MCF 10A (cell line): Measurements from ENCODE around the gene ALOX5. TPM values are rescaled to one million over a fixed set of nuclear protein-coding genes. Genes with fewer than 3 reads are reported as not detected.

ENCODE experiments used
- BruUV-seq: library from RNA; stranded (reverse); fragments of 400-500 nt; replicated peaks from 2 replicates; lab custom pipeline; 2021; lab: Mats Ljungman, UMichigan
- CTCF ChIA-PET: fragments of 300-600 bp; sonication (Branson Sonifier 250); formaldehyde crosslinking; extraction: SDS; loops from one replicate; lab custom pipeline; 2021; ENCODE audit warnings: antibody characterized with exemption, inconsistent platforms; lab: Yijun Ruan, JAX
- POLR2A ChIA-PET: fragments of 300-600, 350-650 bp; sonication (Branson Sonifier 250); formaldehyde crosslinking; extraction: SDS; loops from one replicate; lab custom pipeline; 2020; ENCODE audit warnings: antibody characterized with exemption, inconsistent platforms; lab: Yijun Ruan, JAX
- DNase-seq: peaks from one replicate; pipeline ENCODE4 v3.0.0-alpha.2; 2018; ENCODE audit not compliant: unreplicated experiment
- H3K27ac Mint-ChIP-seq: one replicate; pipeline ENCODE4 v1.8.0; 2022; ENCODE audit warnings: mild to moderate bottlenecking, low read depth, mixed read lengths; ENCODE audit not compliant: unreplicated experiment
- H3K27me3 Mint-ChIP-seq: one replicate; pipeline ENCODE4 v1.8.0; 2022; ENCODE audit warnings: mixed read lengths; ENCODE audit not compliant: insufficient read depth, unreplicated experiment
- H3K36me3 Mint-ChIP-seq: one replicate; pipeline ENCODE4 v1.8.0; 2022; ENCODE audit warnings: mild to moderate bottlenecking, moderate library complexity, mixed read lengths; ENCODE audit not compliant: insufficient read depth, unreplicated experiment
- H3K4me1 Mint-ChIP-seq: one replicate; pipeline ENCODE4 v1.8.0; 2022; ENCODE audit warnings: mixed read lengths; ENCODE audit not compliant: insufficient read depth, unreplicated experiment
- H3K4me3 Mint-ChIP-seq: one replicate; pipeline ENCODE4 v1.8.0; 2022; ENCODE audit warnings: mild to moderate bottlenecking, moderate library complexity, mixed read lengths; ENCODE audit not compliant: unreplicated experiment
- H3K9me3 Mint-ChIP-seq: one replicate; pipeline ENCODE4 v1.8.0; 2022; ENCODE audit warnings: mixed read lengths; ENCODE audit not compliant: unreplicated experiment
- intact Hi-C: fragments of 100-400 bp; cut with micrococcal nuclease; formaldehyde crosslinking; loops from 2 replicates; pipeline ENCODE4 v1.14.1; 2022
- total RNA-seq: library from RNA; stranded (reverse); gene quantifications from 2 replicates; pipeline ENCODE4 v1.2.3, GENCODE V29; 2022
- TF ChIP-seq, protein P1 (sequence below): fragments of 200-600 bp; IDR thresholded peaks from one replicate; pipeline ENCODE4 v1.8.0; 2022; ENCODE audit warnings: antibody characterized with exemption, mild to moderate bottlenecking; ENCODE audit not compliant: unreplicated experiment

ALOX5 gene
- total RNA-seq, 1 experiment from 2014 or later, result not detected

GRCh38 chr10:45422866-45423659, 49.0 kb downstream of the ALOX5 start:
- intact Hi-C loops, result no loop called here
- POLR2A ChIA-PET, result no interaction called here
- H3K27me3 Mint-ChIP-seq, result peaks cover 11% of the 10 kb centered on the region
- TF ChIP-seq, protein P1, sequence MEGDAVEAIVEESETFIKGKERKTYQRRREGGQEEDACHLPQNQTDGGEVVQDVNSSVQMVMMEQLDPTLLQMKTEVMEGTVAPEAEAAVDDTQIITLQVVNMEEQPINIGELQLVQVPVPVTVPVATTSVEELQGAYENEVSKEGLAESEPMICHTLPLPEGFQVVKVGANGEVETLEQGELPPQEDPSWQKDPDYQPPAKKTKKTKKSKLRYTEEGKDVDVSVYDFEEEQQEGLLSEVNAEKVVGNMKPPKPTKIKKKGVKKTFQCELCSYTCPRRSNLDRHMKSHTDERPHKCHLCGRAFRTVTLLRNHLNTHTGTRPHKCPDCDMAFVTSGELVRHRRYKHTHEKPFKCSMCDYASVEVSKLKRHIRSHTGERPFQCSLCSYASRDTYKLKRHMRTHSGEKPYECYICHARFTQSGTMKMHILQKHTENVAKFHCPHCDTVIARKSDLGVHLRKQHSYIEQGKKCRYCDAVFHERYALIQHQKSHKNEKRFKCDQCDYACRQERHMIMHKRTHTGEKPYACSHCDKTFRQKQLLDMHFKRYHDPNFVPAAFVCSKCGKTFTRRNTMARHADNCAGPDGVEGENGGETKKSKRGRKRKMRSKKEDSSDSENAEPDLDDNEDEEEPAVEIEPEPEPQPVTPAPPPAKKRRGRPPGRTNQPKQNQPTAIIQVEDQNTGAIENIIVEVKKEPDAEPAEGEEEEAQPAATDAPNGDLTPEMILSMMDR, result no peak
- no peaks in the 10 kb centered on the region for H3K9me3 Mint-ChIP-seq
- no peak overlapping the region for H3K27ac Mint-ChIP-seq
- no peaks in the 10 kb centered on the region for H3K36me3 Mint-ChIP-seq
- peaks cover 17% of the 10 kb centered on the region for H3K4me1 Mint-ChIP-seq
- BruUV-seq, result no TSS peak
- CTCF ChIA-PET, result interaction anchor here (0.7 kb wide), 1 partner anchor 132 kb away, joined by 3 read pairs; no protein-coding TSS in a partner anchor
- no peak for DNase-seq
- H3K4me3 Mint-ChIP-seq, result no peak overlapping the region

DNA sequence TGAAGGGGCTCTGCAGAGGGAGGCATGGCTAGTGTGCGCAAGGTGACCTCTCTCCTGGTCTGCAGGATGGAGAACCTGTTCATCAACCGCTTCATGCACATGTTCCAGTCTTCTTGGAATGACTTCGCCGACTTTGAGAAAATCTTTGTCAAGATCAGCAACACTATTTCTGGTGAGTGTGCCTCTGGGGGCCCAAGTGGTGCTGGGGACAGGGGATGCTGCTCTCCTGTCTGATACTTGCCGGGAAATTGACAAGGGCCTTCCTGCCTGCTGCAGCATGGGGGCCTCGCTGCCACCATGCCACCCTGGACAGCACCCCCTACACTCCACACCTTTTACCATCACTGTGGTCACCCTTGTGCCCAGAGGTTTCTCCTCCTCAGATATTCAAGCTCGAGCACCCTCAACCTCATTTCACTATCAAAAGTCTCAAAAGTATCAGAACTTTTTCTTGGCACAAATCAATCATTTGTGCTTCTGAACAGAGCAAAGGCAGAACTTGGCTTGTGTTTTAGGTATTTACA, 50.0 kb downstream of the ALOX5 start:
- no peak overlapping the region for H3K4me3 Mint-ChIP-seq
- no peaks in the 10 kb centered on the region for H3K36me3 Mint-ChIP-seq
- TF ChIP-seq, protein P1, result no peak
- H3K4me1 Mint-ChIP-seq, result peaks cover 17% of the 10 kb centered on the region
- H3K27ac Mint-ChIP-seq, result no peak overlapping the region
- intact Hi-C loops, result no loop called here
- H3K27me3 Mint-ChIP-seq, result peaks cover 5% of the 10 kb centered on the region
- DNase-seq, result no peak
- BruUV-seq, result no TSS peak
- POLR2A ChIA-PET, result no interaction called here
- no peaks in the 10 kb centered on the region for H3K9me3 Mint-ChIP-seq
- CTCF ChIA-PET, result interaction anchor here (1.0 kb wide), 1 partner anchor 41 kb away, joined by 3 read pairs; no protein-coding TSS in a partner anchor

DNA sequence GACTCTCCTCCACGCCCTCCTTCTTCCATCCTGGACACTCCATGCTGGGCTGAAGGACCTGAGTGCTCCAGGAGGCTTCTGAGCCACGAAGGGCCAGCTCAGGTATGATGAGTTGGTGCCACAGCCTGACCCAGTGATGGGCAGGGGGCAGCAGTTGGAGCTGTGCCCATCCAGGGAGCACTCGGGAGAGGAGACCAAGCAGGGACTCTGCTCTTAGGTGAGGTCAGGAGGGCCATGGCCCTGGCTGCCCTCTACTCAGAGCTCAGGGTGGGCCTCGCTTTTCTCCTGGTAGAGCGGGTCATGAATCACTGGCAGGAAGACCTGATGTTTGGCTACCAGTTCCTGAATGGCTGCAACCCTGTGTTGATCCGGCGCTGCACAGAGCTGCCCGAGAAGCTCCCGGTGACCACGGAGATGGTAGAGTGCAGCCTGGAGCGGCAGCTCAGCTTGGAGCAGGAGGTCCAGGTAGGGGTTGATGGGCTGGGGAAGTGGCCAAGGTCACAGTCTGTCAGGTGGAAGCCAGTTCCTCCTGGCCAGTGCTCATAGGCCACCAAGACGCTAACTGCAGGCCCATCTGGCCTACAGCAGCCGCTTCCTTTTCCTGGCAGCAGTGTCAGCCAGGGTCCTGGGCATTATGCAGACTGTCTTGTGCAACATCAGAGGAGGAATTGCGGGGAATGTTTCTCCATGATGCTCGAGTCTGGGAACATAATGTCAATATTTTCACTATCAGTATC, 50.8 kb downstream of the ALOX5 start:
- BruUV-seq, result no TSS peak
- Mint-ChIP-seq H3K27me3 (no peaks in the 10 kb centered on the region), H3K9me3 (no peaks in the 10 kb centered on the region), H3K4me1 (peaks cover 17% of the 10 kb centered on the region), H3K4me3 (no peak overlapping the region), H3K36me3 (no peaks in the 10 kb centered on the region), H3K27ac (no peak overlapping the region)
- ChIA-PET POLR2A (no interaction called here), CTCF (interaction anchor here (1.0 kb wide), 1 partner anchor 41 kb away, joined by 3 read pairs; no protein-coding TSS in a partner anchor)
- no peak for DNase-seq
- TF ChIP-seq, protein P1, result no peak
- intact Hi-C loops, result no loop called here
